H9 (cell line): ENCODE measurements around the gene CRACR2B. TPM values are rescaled to one million over a fixed set of nuclear protein-coding genes. Genes with fewer than 3 reads are reported as not detected.

ENCODE experiments used
- DNase-seq: peaks from one replicate; pipeline ENCODE4 v3.0.0-alpha.2; 2017
- H2AFZ ChIP-seq: one replicate; pipeline ENCODE4 v1.6.1; 2013; ENCODE audit warnings: mild to moderate bottlenecking, low read length, control low read depth, moderate library complexity
- H2AK5ac ChIP-seq: 2 replicates; pipeline ENCODE4 v1.6.1; 2013; ENCODE audit warnings: low read length, control low read depth, mixed read lengths; ENCODE audit not compliant: insufficient read length
- H2BK120ac ChIP-seq: one replicate; pipeline ENCODE4 v1.6.1; 2013; ENCODE audit warnings: low read depth, mild to moderate bottlenecking, low read length, control low read depth, inconsistent platforms; ENCODE audit not compliant: poor library complexity, severe bottlenecking
- H2BK12ac ChIP-seq: 2 replicates; pipeline ENCODE4 v1.6.1; 2013; ENCODE audit warnings: low read length, control low read depth, mixed read lengths, low read depth; ENCODE audit not compliant: insufficient read length
- H2BK15ac ChIP-seq: 2 replicates; pipeline ENCODE4 v1.6.1; 2013; ENCODE audit warnings: low read depth, low read length, control low read depth
- H2BK20ac ChIP-seq: one replicate; pipeline ENCODE4 v1.6.1; 2013; ENCODE audit warnings: low read depth, mild to moderate bottlenecking, low read length, control low read depth, inconsistent platforms; ENCODE audit not compliant: poor library complexity, severe bottlenecking
- H2BK5ac ChIP-seq: 2 replicates; pipeline ENCODE4 v1.6.1; 2013; ENCODE audit warnings: low read length, control low read depth, mixed read lengths; ENCODE audit not compliant: insufficient read length
- H3K14ac ChIP-seq: 2 replicates; pipeline ENCODE4 v1.6.1; 2013; ENCODE audit warnings: low read length, control low read depth; ENCODE audit not compliant: insufficient read depth
- H3K18ac ChIP-seq: 2 replicates; pipeline ENCODE4 v1.6.1; 2013; ENCODE audit warnings: low read depth, mild to moderate bottlenecking, mixed read lengths, low read length, control low read depth; ENCODE audit not compliant: insufficient read length
- H3K23ac ChIP-seq: 2 replicates; pipeline ENCODE4 v1.6.1; 2013; ENCODE audit warnings: low read length, control low read depth, mixed read lengths, low read depth; ENCODE audit not compliant: insufficient read length
- H3K23me2 ChIP-seq: 2 replicates; pipeline ENCODE4 v1.6.1; 2013; ENCODE audit warnings: low read depth, mild to moderate bottlenecking, mixed read lengths, low read length, control low read depth; ENCODE audit not compliant: insufficient read length, poor library complexity, severe bottlenecking
- H3K27ac ChIP-seq: 2 replicates; pipeline ENCODE4 v1.5.1; 2013; ENCODE audit warnings: low read length, control low read depth, mixed read lengths, low read depth; ENCODE audit not compliant: insufficient read length
- H3K27me3 ChIP-seq: 2 replicates; pipeline ENCODE4 v1.6.1; 2013; ENCODE audit warnings: low read length, control low read depth, inconsistent platforms; ENCODE audit not compliant: insufficient read depth
- H3K4ac ChIP-seq: 2 replicates; pipeline ENCODE4 v1.6.1; 2013; ENCODE audit warnings: low read depth, mild to moderate bottlenecking, control low read depth, inconsistent platforms, low read length, moderate library complexity
- H3K4me1 ChIP-seq: 2 replicates; pipeline ENCODE4 v1.6.1; 2013; ENCODE audit warnings: low read length, control low read depth, inconsistent platforms; ENCODE audit not compliant: insufficient read depth
- H3K4me2 ChIP-seq: 2 replicates; pipeline ENCODE4 v1.6.1; 2013; ENCODE audit warnings: low read length, control low read depth, mixed read lengths; ENCODE audit not compliant: insufficient read length, insufficient read depth
- H3K56ac ChIP-seq: 2 replicates; pipeline ENCODE4 v1.6.1; 2013; ENCODE audit warnings: low read depth, mild to moderate bottlenecking, mixed read lengths, low read length, control low read depth; ENCODE audit not compliant: insufficient read length
- H3K79me1 ChIP-seq: 2 replicates; pipeline ENCODE4 v1.6.1; 2013; ENCODE audit warnings: low read depth, mild to moderate bottlenecking, moderate library complexity, low read length, control low read depth, inconsistent platforms; ENCODE audit not compliant: insufficient read depth, poor library complexity, severe bottlenecking
- H3K79me2 ChIP-seq: 2 replicates; pipeline ENCODE4 v1.6.1; 2013; ENCODE audit warnings: low read length, control low read depth, inconsistent platforms; ENCODE audit not compliant: insufficient read depth
- H3K9ac ChIP-seq: 2 replicates; pipeline ENCODE4 v1.6.1; 2013; ENCODE audit warnings: low read length, control low read depth, mixed read lengths; ENCODE audit not compliant: insufficient read length; ENCODE audit errors: extremely low read depth
- H3K9me3 ChIP-seq: one replicate; pipeline ENCODE4 v1.6.1; 2013; ENCODE audit warnings: low read depth, low read length, inconsistent platforms; ENCODE audit not compliant: control insufficient read depth
- H3T11ph ChIP-seq: one replicate; pipeline ENCODE4 v1.6.1; 2013; ENCODE audit warnings: mild to moderate bottlenecking, low read length, control low read depth, inconsistent platforms
- H4K20me1 ChIP-seq: one replicate; pipeline ENCODE4 v1.6.1; 2013; ENCODE audit not compliant: control insufficient read depth, insufficient read length, insufficient read depth
- H4K5ac ChIP-seq: 2 replicates; pipeline ENCODE4 v1.6.1; 2013; ENCODE audit warnings: low read depth, mild to moderate bottlenecking, mixed read lengths, low read length, control low read depth; ENCODE audit not compliant: insufficient read length
- H4K8ac ChIP-seq: replicated peaks from 2 replicates; pipeline ENCODE4 v1.6.1; 2013; ENCODE audit warnings: low read length, control low read depth, mixed read lengths, low read depth; ENCODE audit not compliant: insufficient read length
- H4K91ac ChIP-seq: 2 replicates; pipeline ENCODE4 v1.6.1; 2013; ENCODE audit warnings: low read depth, mild to moderate bottlenecking, moderate library complexity, mixed read lengths, low read length, control low read depth; ENCODE audit not compliant: insufficient read length
- H3K27ac Mint-ChIP-seq, 3 experiments: 2 replicates in 2 of 3; 3 replicates in 1 of 3; pipeline ENCODE4 v1.8.0; 2020 to 2021; ENCODE audit warnings: mixed read lengths in 3 of 3, mild to moderate bottlenecking in 1 of 3, moderate library complexity in 1 of 3
- H3K27me3 Mint-ChIP-seq: 2 replicates; pipeline ENCODE4 v1.8.0; 2021; ENCODE audit warnings: low read depth, mild to moderate bottlenecking, moderate library complexity, mixed read lengths
- H3K36me3 Mint-ChIP-seq, 3 experiments: 2 replicates in 2 of 3; 3 replicates in 1 of 3; pipeline ENCODE4 v1.8.0; 2020 to 2021; ENCODE audit warnings: low read depth in 3 of 3, mixed read lengths in 3 of 3; ENCODE audit not compliant: insufficient read depth in 1 of 3
- H3K4me1 Mint-ChIP-seq, 2 experiments: 2 replicates each; pipeline ENCODE4 v1.8.0; 2020; ENCODE audit warnings: mixed read lengths in 2 of 2
- H3K4me3 Mint-ChIP-seq, 2 experiments: 2 replicates in 1 of 2; 3 replicates in 1 of 2; pipeline ENCODE4 v1.8.0; 2020 to 2021; ENCODE audit warnings: mild to moderate bottlenecking in 2 of 2, mixed read lengths in 2 of 2, moderate library complexity in 1 of 2
- H3K9me3 Mint-ChIP-seq, 2 experiments: 2 replicates in 1 of 2; 3 replicates in 1 of 2; pipeline ENCODE4 v1.8.0; 2020; ENCODE audit warnings: mild to moderate bottlenecking in 2 of 2, mixed read lengths in 2 of 2, moderate library complexity in 1 of 2
- CTCF ChIP-seq: fragments of 200-600 bp; sonication (generic); conservative IDR thresholded peaks from 3 replicates; pipeline ENCODE4 v1.8.0; 2021; ENCODE audit warnings: antibody characterized with exemption, mild to moderate bottlenecking
- WGBS: extraction: QIAGEN DNeasy Blood & Tissue Kit; methylation state at CpG from one replicate; pipeline ENCODE4 v1.1.7; 2013; ENCODE audit warnings: missing lambda C conversion rate, low lambda C conversion rate, mixed read lengths; ENCODE audit not compliant: insufficient read length; ENCODE audit errors: extremely low coverage; 5-methylcytosine and 5-hydroxymethylcytosine counted together
- total RNA-seq: library from RNA; stranded (reverse); gene quantifications from 2 replicates; pipeline ENCODE4 v1.2.1, GENCODE V29; 2021

Gene CRACR2B
- total RNA-seq, 1 experiment from 2014 or later: 29.0 TPM

- no peak overlapping the region for H3K18ac ChIP-seq
- WGBS: no CpG with 5 or more reads among the region's 53 CpGs
- H3K23me2 ChIP-seq: peaks cover 12% of the 10 kb centered on the region
- H3K27me3 ChIP-seq: no peaks in the 10 kb centered on the region; the same call in 1 of the 2 replicates
- no peak overlapping the region for H2BK120ac ChIP-seq
- Mint-ChIP-seq H3K4me3 (no peak overlapping the region), H3K4me1 (peaks cover 14 to 25% of the 10 kb centered on the region in 2 experiments), H3K27me3 (peaks cover 12% of the 10 kb centered on the region), H3K9me3 (no peaks in the 10 kb centered on the region; a peak in 1 of 5 replicates), H3K36me3 (peaks cover 0 to 26% (median 13%) of the 10 kb centered on the region in 3 experiments), H3K27ac (peak overlapping the region in 1 of 3 experiments; percentile 90; a peak in 1 of 7 replicates)
- no peak overlapping the region for H2BK15ac ChIP-seq
- no peak overlapping the region for H4K5ac ChIP-seq
- H3K4me2 ChIP-seq: no peak overlapping the region
- H3K23ac ChIP-seq: no peak overlapping the region
- H3K4ac ChIP-seq: no peak overlapping the region
- no peak overlapping the region for H2BK5ac ChIP-seq
- no peak overlapping the region for H2AK5ac ChIP-seq
- H3K56ac ChIP-seq: no peak overlapping the region
- H3K79me2 ChIP-seq: no peaks in the 10 kb centered on the region
- no peaks in the 10 kb centered on the region; the same call in 1 of the 2 replicates for H3K4me1 ChIP-seq
- no peak overlapping the region for H2AFZ ChIP-seq
- H4K20me1 ChIP-seq: no peaks in the 10 kb centered on the region
- no peak overlapping the region for H3T11ph ChIP-seq
- DNase-seq: no peak
- no peaks in the 10 kb centered on the region for H3K9me3 ChIP-seq
- H3K79me1 ChIP-seq: no peaks in the 10 kb centered on the region
- no peak overlapping the region for H3K14ac ChIP-seq
- H4K8ac ChIP-seq: no peak overlapping the region
- H4K91ac ChIP-seq: no peak overlapping the region
- H3K27ac ChIP-seq: no peak overlapping the region
- no peak overlapping the region for H2BK20ac ChIP-seq
- TF ChIP-seq CTCF: no peak
- no peak overlapping the region for H3K9ac ChIP-seq
- no peak overlapping the region for H2BK12ac ChIP-seq
Measured at GRCh38 chr11:823441-824291, 4.1 kb upstream of the CRACR2B start.
